AG20443 (cell line): ENCODE results near the gene TFB1M.
"Not testable (repeated sequence)": the region's sequence is repeated elsewhere in the genome, so short reads cannot be mapped to it uniquely, and the experiment has no call there.

Experiments
- DNase-seq: peaks from one replicate; pipeline ENCODE4 v3.0.0; 2012; ENCODE audit warnings: low spot score, mixed read lengths

The TFB1M gene

DNA sequence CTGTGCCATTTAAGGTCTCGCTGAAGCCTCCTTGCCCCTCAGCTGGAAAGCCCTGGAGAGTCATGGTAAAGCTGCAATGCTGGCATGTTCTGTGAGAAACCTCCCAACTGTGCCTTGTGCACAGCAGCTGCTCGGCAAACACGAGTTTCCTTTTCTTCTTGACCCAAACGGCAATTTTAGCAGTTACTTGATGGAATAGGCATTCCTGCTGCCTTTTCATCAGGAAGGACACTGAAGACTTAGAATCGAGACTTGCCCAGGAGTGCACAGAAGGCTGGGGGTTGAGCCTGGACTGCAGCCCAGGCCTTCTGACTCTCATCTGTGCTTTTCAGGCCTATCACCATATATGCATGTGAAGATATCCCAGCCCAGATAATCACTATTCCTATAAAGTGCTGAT, 79.2 kb downstream of the TFB1M start:
- no peak for DNase-seq

DNA sequence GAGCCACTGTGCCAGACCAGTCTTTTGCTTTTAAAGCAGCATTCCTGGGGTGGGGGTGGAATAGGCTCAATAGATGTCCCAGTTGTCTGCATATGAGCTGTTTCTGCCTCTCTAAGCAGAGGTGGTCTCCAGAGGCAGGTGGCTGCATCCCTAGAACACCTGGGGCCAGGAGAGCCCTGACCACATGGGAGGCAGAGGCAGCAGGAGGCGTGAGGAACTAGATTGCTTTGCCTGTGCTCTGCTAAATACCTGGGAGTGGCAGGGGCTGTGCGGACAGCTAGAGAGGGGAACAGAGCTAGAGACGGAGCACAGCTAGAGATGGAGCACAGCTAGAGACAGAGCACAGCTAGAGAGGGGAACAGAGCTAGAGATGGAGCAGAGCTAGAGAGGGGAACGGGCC, 79.6 kb downstream of the TFB1M start:
- no peak for DNase-seq

DNA sequence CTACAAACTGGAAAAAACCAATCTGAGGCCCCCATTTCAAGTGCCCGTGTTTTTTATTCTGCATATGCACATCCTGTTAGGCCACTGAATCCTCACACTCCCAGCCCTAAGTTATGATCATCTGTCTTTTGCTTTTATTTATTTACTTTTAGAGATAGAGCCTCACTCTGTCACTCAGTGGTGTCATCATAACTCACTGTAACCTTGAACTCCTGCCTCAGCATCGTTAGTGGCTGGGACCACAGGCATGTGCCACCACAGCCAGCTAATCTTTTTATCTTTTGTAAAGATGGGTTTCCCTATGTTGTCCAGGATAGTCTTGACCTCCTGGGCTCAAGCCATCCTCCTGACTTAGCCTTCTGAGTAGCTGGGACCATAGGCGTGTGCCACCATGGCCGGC, 80.1 kb downstream of the TFB1M start:
- no peak for DNase-seq

DNA sequence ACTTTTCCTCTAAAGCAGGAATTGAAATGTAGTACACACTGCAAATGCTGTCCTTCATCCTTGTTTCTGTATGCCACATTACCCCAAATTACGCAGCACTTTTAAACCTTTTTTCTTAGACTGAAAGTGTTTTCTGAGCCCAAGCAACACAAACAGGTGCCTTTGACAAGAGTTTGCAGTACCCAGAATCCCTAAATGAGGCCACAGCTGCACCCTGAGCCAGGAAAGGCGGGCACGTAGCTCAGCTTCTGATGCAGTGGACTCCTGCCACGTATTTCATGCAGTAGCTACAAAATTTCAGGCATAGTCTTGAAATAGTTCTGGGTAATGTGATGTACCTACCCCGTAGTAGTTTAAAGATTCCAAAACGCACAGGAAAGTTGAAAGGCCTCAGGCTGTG, 81.4 kb downstream of the TFB1M start:
- no peak for DNase-seq

DNA sequence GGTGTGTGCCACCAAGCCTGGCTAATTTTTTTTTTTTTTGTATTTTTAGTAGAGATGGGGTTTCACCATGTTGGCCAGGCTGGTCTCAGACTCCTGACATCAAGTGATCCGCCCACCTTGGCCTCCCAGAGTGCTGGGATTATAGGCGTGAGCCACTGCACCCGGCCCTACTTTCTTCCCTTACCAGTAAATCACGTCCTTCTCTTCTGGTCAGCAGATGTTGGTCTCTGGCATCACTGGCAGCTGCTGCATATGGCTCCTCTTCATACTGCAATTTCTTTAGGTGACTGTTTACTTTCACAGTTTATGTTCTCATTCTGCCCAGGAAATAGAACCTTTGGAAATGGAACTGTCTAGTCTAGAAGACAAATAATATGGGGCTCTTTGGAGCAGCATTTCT, 83.3 kb downstream of the TFB1M start:
- not testable (repeated sequence) for DNase-seq

DNA sequence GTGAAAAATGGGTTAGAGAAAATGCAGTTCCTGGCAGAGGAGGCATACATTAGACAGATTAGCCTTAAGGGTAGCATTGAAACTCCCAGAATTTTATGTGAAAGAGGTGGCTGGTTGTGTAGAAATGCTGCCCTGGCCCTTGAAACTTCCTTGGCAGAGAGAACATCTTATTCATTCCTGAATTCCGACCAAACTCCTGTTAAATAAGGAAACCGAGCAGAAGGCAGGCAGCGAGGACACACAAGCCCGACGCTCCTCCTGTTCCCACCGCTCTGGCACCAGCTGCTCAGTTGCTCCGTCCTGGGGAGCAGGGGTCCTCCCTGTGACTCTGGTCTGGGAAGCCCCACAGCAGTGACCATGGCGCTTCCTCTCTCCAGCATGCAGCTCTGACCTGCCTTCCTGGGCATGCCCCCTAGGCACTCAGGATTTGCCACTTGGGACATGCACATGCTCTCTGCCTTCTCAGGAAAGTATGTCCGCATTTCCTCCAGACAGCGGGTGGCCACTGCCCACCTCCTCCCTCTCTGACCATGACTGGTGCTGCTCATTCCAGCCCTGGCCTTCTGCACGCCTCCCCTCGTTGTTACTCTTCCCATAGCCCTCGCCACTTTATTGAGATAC, 85.6 kb downstream of the TFB1M start:
- peak; percentile 44 for DNase-seq

DNA sequence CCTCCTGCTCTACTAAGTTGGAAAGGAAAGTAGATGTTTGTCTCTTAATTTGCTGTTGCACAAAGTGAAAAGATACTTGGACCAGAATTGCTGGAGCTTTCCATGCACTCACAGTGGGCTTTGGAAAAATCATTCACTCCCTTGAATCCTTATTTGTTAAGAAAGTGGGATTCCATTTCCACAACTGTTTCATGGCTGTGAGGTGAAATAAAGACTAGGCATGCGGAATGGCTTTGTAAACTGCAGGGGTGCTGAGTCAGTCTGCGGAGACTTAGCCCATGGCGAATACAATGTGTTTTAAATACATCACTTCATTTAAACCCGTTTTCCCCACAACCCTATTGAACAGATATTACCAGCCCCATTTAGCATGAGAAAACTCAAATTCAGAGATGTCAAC, 87.2 kb downstream of the TFB1M start:
- no peak for DNase-seq

DNA sequence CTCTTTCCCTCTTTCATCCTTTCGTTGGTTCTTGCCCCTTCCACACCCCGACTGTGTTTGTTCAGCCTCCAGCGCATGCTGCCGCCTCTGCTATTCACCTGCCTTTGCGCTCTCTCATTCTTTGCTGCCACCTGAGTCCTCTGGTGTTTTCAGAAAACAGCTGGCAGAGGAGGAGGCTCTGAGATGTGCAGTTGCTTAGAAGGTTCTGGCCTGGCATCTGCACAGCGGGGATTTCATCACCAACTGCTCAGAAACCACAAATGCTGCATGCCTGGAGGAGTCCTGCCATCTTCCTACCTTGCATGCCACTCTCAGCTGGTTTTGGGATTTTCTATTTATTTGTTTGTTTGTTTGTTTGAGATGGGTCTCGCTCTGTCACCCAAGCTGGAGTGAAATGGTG, 89.7 kb downstream of the TFB1M start:
- peak; percentile 25 for DNase-seq

DNA sequence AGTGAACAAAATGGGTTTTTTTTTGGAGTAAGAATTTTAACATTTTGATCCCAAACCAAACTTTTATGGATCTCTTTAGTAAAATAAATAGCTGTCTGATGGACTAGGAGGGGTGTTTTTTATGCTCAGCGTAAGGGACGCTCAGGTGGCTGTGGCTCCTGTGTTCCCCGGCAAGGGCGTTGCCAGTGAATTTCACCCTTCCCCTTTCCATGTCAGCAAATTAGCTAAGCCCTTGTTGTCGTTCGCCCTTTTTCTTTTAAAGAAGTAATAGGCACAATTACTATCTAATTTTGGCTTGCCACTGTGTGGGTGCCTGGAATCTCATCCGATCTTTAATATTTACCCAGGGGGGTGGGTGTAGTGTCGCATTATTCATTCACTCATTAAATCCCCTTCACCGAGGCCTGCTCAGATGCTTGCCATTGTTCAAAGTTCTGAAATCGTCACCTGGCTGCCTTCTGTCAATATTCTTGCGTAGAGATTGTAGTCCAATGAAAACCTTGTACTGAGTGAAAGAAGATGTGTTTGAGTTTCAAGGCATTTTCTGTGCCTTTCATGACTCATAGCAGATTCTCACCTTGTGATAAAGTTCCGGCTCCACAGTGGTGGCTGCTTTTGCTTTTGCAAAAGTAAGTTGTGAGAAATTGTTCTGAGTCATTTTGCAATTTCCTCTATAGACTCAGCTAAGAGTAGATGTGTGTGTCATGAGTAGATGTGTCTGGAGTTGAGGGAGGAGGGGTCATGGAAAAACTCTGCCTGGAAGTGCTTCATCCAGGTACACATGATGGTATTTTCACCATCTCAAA, 90.4 kb downstream of the TFB1M start:
- peak; percentile 59 for DNase-seq

DNA sequence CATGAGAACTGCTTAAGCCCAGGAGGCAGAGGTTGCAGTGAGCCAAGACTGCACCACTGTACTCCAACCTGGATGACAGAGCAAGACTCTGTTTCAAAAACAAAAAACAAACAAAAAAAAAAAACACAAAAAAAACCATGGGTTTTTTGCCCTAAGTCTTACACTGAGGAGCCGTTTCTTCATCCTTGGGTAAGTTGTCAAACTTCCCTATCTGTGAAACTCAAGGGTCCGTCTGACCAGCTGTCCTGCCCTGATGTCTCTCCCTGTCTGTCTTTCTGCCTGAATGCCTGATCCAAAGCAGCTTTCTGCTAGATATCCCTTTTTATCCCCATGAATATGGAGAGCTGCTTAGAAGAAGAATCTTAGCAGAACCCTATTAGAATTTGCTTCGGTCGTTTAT, 91.8 kb downstream of the TFB1M start:
- no peak for DNase-seq

DNA sequence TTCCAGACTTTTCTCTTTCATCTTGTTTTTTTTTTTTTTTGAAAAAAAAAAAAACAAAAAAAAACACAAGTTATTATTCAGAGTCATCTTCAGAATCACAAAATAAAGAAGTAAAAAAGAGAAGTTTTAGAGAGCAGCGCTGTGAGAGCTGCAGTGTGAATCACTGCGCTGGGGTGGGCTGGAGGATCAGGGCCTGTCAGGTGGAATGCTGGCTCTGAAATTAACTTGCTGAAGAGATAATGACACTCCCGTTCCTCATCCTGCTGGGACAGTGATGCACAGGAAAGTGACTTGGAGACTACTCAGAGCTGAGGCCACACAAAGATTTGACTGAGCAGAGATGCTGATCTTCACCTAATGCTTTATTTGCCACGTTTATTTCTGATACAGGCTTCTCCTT, 93.2 kb downstream of the TFB1M start:
- DNase-seq: no peak

DNA sequence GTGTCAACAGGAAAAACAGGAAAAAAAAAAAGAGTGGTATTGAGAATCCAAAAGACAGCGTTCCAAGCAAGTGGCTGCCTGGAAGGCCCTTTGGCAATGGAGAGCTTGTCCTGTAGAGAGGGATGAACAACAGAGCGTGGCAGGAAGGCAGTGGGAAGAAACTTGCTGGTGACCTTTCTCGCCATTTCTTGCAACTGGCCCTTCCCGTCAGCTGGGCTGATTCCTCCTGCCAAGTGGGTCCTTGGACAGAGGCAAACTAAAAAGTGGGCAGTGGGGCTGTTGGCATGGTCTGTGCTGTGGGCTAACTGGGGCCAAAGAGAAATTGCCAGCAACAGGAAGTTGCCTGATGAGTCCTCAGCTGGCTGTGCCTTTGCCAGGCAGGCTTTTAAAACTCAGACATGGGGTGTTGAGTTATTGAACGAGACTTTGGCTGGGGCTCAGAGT, 94.4 kb downstream of the TFB1M start:
- DNase-seq: no peak

DNA sequence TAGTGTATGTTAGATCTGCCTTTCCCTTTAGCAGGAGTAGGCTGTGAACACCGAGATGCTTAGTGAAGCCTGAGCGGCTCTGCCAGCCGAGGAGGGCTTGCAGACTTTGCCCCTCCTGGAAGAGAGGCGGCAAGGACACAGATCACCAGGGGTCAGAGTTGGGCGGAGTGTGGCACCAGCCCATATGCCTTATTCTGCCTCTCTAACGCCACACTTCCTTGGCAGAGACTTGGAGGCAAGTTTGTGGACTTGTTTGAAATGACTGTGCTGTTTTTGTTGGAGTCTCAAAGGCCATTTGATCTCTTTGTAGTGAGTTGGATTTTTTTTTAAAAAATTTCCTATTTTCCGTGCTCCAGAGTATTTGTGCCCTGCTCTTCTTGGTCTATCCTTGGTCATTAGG, 95.0 kb downstream of the TFB1M start:
- no peak for DNase-seq

DNA sequence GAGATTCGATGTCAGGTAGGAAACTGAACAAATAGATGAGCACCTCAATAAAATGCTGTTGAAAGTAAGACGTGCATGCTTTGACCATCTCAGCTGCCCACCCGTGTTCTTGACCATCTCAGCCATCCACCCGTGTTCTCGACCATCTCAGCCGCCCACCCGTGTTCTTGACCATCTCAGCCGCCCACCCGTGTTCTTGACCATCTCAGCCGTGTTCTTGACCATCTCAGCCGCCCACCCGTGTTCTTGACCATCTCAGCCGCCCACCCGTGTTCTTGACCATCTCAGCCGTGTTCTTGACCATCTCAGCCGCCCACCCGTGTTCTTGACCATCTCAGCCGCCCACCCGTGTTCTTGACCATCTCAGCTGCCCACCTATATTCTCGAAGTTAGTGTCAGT, 95.6 kb downstream of the TFB1M start:
- DNase-seq: not testable (repeated sequence)

DNA sequence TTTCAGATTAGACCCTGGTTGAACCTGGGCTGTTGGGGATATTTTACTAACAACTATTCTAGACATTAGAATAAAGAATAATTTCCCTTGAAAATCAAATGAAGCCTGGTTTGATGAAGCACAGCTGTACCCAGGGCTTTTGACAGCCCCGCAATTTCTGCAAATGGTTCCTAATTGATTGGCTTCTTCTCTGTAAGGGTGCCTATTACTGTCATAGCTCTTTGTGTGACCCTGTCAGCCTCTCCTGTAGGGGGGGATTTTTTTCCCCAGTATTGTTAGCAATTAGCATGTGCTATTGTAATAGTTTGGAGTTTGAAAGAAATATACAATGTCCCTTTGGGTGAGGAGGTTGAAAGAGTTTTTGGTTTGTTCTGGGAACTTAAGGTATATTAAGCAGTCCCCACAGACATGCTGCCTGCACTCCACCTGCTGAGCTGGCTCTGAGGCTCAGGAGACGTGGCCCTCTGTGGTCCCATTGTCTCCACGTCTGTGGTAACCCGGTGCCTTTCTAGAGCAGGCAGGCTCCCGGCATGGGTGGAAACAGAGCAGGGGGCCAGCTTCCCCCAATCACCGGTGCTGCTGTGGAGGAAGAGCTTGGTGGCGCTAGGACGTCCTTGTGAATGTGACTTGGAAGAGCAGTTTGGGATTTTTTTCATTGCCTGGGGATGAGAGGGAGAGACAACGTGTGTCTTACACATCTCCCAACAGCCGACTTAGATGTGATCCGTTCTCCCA, 97.8 kb downstream of the TFB1M start:
- no peak for DNase-seq

DNA sequence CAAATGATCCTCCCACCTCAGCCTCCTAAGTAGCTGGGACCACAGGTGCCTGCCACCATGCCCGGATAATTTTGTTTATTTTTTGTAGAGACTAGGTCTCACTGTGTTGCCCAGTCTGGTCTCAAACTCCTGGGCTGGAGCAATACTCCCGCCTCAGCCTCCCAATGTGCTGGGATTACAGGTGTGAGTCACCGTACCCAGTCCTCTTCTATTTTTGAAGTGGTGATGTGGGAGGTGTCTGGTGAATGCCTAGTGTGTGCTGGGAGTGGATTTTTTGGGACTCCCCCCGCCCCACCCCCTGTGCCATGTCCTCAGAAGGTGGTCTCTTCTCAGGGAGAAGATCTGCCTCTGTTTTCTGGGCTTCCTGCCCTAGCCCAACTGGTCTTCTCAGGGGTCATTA, 98.4 kb downstream of the TFB1M start:
- no peak for DNase-seq

DNA sequence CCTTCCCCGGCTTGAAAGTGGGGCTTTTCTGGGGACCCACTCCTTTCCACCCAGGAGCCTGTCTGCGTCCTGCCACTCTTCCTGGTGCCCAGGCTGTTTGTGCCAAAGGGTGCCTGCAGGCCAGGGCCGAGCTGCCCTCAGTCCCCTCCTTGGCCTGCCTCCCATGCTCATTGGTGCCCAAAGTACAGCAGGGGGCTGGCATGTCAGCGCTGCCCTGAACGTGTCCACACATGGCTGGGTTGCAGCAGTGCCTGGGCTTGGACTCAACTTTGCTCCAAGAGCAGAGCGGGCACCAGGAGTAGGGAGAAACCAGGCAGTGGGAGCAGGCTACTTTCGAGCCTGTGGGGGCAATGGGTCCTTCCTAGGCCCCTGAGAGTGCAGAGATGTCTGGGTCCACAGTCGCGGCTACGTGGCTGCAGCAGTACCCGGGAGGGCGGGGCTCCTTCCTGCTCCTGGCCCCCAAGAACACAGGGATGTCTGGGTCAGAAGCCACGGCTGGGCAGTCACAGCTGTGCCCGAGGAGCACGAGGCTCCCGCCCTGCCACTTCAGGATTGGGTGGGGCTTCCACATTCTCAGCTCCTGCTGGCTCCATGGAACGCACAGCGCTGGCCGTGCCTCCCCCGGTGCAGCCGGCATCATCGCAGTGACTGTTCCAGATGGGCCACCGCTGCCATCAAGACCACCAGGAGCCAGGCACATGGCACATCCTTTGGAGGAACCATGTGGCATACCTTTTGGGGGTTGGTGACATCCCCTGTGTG, 100.5 kb downstream of the TFB1M start:
- DNase-seq: no peak

DNA sequence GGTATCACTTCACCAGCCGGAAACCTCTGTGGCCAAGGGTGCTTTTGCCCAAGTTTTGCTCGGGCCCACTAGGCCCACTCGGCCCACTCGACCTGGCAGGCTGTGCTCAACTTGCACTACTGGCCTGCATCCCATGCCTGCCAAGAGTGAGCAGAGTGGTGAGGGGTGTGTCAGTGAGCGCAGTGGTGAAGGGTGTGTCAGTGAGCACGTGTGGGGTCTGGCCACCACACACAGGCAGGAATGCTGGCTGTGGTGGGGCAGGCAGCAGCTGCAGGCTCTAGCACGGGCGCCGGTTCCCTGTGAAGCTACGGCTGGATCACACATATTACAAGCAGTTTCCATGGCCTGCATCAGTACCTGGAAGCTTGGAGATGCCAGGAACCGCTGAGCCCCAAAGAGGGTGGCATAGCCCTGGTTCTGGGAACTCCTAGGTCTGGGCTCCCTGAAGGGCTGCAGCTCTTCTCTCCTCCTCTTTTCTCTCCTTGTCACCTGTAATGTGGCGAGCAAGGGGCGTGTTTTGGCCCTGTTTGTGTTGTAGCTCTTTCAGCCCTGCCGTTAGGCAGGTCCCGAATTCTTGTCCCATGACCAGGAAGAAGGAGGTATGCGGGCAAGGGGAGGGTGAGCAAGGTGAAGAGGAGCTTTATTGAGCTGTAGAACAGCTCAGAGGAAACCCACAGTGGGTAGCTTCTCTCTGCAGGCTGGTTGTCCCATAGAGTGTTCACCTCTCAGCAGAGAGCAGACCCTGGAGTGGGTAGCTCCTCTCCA, 101.5 kb downstream of the TFB1M start:
- no peak for DNase-seq

DNA sequence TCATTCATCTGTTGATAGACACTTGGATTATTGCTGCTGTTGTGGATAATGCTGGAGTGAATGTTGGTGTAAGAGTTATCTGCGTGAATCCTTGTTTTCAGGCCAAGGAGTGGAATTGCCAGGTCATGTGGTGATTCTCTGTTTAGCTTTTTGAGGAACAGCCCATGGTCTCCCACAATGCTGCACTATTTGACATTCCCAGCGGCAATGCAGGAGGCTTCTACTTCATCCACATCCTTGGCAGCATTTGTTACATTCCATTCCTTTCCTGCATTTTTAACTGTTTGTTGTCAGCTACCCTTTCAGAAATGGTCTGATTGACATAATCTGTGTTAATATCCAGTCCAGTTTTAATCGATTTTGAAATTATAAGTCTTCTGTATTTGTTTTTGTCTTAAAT, 102.2 kb downstream of the TFB1M start:
- DNase-seq: no peak

DNA sequence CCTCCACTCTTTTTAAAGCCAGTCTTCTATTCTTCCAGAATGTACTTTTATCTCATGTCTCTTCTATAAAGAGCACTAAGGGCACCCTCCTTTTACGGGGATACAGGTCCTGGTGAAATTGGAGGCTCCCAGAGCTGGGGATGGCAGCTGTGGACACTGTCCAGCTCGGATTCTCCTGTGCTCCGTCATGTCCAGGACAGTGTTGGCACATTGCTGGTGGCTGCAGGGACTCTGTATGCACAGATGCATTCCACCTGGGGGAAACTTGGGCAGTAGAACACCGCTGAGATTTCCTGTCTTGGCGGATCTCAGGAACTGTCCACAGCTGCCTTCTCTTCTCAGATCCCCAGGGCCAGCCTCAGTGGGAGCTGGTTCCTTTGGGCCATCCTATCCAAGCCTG, 107.1 kb downstream of the TFB1M start:
- DNase-seq: no peak
